CD14-positive monocyte (primary cell): ENCODE results near the gene SCEL. TPM values are rescaled to one million over a fixed set of nuclear protein-coding genes. Genes with fewer than 3 reads are reported as not detected.

Experiments
- DNase-seq, 3 donors: peaks; one replicate each; pipeline ENCODE4 v3.0.0-alpha.2; 2011 to 2022
- H2AFZ ChIP-seq: 2 replicates; pipeline ENCODE4 v1.6.0; 2012; ENCODE audit warnings: mild to moderate bottlenecking, low read depth, low read length, inconsistent platforms; ENCODE audit not compliant: insufficient read depth, poor library complexity, severe bottlenecking
- H3K27ac ChIP-seq, 2 donors: 1 replicate in 1 of 2; 2 replicates in 1 of 2; pipeline ENCODE4 v1.5.1; 2012 to 2013; ENCODE audit warnings: low read length in 2 of 2, control low read depth in 1 of 2, inconsistent platforms in 1 of 2, low read depth in 1 of 2, mild to moderate bottlenecking in 1 of 2
- H3K27me3 ChIP-seq, 2 donors: one replicate each; pipeline versions ENCODE4 v1.6.0 to v1.6.1; 2011 to 2013; ENCODE audit warnings: low read length in 2 of 2; ENCODE audit not compliant: control insufficient read depth in 2 of 2, insufficient read depth in 2 of 2
- H3K36me3 ChIP-seq, 2 donors: replicated peaks in 1 of 2; 1 replicate in 1 of 2; 2 replicates in 1 of 2; pipeline versions ENCODE4 v1.5.1 to v1.6.1; 2012 to 2013; ENCODE audit warnings: low read length in 2 of 2, control low read depth in 1 of 2, inconsistent platforms in 1 of 2, mild to moderate bottlenecking in 1 of 2; ENCODE audit not compliant: insufficient read depth in 2 of 2, control insufficient read depth in 1 of 2
- H3K4me1 ChIP-seq, 2 donors: 1 replicate in 1 of 2; 2 replicates in 1 of 2; pipeline versions ENCODE4 v1.5.1 to v1.6.1; 2012 to 2013; ENCODE audit warnings: low read length in 2 of 2, control low read depth in 1 of 2, inconsistent platforms in 1 of 2, mild to moderate bottlenecking in 1 of 2, moderate library complexity in 1 of 2; ENCODE audit not compliant: insufficient read depth in 2 of 2, control insufficient read depth in 1 of 2
- H3K4me2 ChIP-seq: replicated peaks from 2 replicates; pipeline ENCODE3; 2012; ENCODE audit warnings: low read length, moderate library complexity, mild to moderate bottlenecking; ENCODE audit not compliant: poor library complexity, severe bottlenecking; ENCODE audit errors: extremely low read depth
- H3K4me3 ChIP-seq, 3 experiments: fragments of 200-600 bp in 1 of 3; sonication (generic) in 1 of 3; replicated peaks in 1 of 3; 1 replicate in 2 of 3; 2 replicates in 1 of 3; pipeline ENCODE4 v1.5.1; 2011 to 2013; ENCODE audit warnings: low read length in 3 of 3, mild to moderate bottlenecking in 3 of 3, control low read depth in 2 of 3, low read depth in 2 of 3, inconsistent platforms in 1 of 3, moderate library complexity in 1 of 3
- H3K79me2 ChIP-seq: 2 replicates; pipeline ENCODE4 v1.6.0; 2012; ENCODE audit warnings: mild to moderate bottlenecking, control low read depth, inconsistent platforms, low read length, moderate library complexity; ENCODE audit not compliant: insufficient read depth
- H3K9ac ChIP-seq: 2 replicates; pipeline ENCODE4 v1.6.0; 2017; ENCODE audit warnings: low read length, mild to moderate bottlenecking; ENCODE audit not compliant: insufficient read depth, poor library complexity, severe bottlenecking
- H3K9me3 ChIP-seq, 2 donors: replicated peaks in 1 of 2; 1 replicate in 1 of 2; 2 replicates in 1 of 2; pipeline versions ENCODE4 v1.5.1 to v1.6.1; 2012 to 2013; ENCODE audit warnings: low read length in 2 of 2, control low read depth in 1 of 2; ENCODE audit not compliant: control insufficient read depth in 1 of 2, insufficient read depth in 1 of 2
- H4K20me1 ChIP-seq: 2 replicates; pipeline ENCODE4 v1.6.0; 2012; ENCODE audit warnings: mild to moderate bottlenecking, low read length, control low read depth, moderate library complexity; ENCODE audit not compliant: insufficient read depth
- H3K27ac Mint-ChIP-seq, 7 donors: one replicate each; pipeline ENCODE4 v1.8.0; 2020; ENCODE audit warnings: mild to moderate bottlenecking in 7 of 7, mixed read lengths in 7 of 7, moderate library complexity in 6 of 7, inconsistent platforms in 2 of 7
- H3K27me3 Mint-ChIP-seq, 3 donors: one replicate each; pipeline ENCODE4 v1.8.0; 2021 to 2022; ENCODE audit warnings: low read depth in 3 of 3, mild to moderate bottlenecking in 3 of 3, mixed read lengths in 3 of 3, moderate library complexity in 3 of 3, inconsistent platforms in 1 of 3
- H3K36me3 Mint-ChIP-seq, 2 donors: one replicate each; pipeline ENCODE4 v1.8.0; 2020; ENCODE audit warnings: mixed read lengths in 2 of 2, inconsistent platforms in 1 of 2, mild to moderate bottlenecking in 1 of 2
- H3K4me1 Mint-ChIP-seq: one replicate; pipeline ENCODE4 v1.8.0; 2020; ENCODE audit warnings: mild to moderate bottlenecking, mixed read lengths
- H3K4me3 Mint-ChIP-seq, 2 donors: one replicate each; pipeline ENCODE4 v1.8.0; 2020; ENCODE audit warnings: mild to moderate bottlenecking in 2 of 2, mixed read lengths in 2 of 2, moderate library complexity in 1 of 2
- H3K9me3 Mint-ChIP-seq, 7 donors: one replicate each; pipeline ENCODE4 v1.8.0; 2020 to 2022; ENCODE audit warnings: mixed read lengths in 7 of 7, mild to moderate bottlenecking in 6 of 7, moderate library complexity in 6 of 7, inconsistent platforms in 2 of 7
- CTCF ChIP-seq: fragments of 200-600 bp; IDR thresholded peaks from one replicate; pipeline ENCODE4 v1.8.0; 2022; ENCODE audit warnings: antibody characterized with exemption, mild to moderate bottlenecking
- WGBS: methylation state at CpG from one replicate; pipeline ENCODE4 v1.1.5; 2013; ENCODE audit warnings: missing lambda C conversion rate; ENCODE audit not compliant: insufficient coverage; 5-methylcytosine and 5-hydroxymethylcytosine counted together
- intact Hi-C, 2 donors: fragments of 100-400 bp; cut with micrococcal nuclease; formaldehyde crosslinking; loops; one replicate each; pipeline versions ENCODE4 v1.15.0 to v1.15.1; 2023
- polyA plus RNA-seq, 3 donors: library from polyadenylated mRNA; depleted of rRNA in 1 of 3; unstranded in 2 of 3; stranded (reverse) in 1 of 3; fragments of 300-500 nt in 2 of 3; fragments of >200 nt in 1 of 3; fragmentation: Illumina TruSeq in 2 of 3; gene quantifications; 1 replicate in 2 of 3; 2 replicates in 1 of 3; pipeline ENCODE4 v1.2.3, GENCODE V29; 2012 to 2021

SCEL gene
- polyA plus RNA-seq, 3 donors, result not detected

GRCh38 chr13:77523386-77523785, 12.1 kb upstream of the SCEL start:
- Histone ChIP-seq H3K4me3 (no peak overlapping the region), H3K79me2 (no peaks in the 10 kb centered on the region), H2AFZ (no peak overlapping the region), H3K36me3 (no peaks in the 10 kb centered on the region), H3K27me3 (no peaks in the 10 kb centered on the region), H3K4me1 (no peaks in the 10 kb centered on the region), H3K9ac (no peak overlapping the region), H3K4me2 (no peak overlapping the region), H4K20me1 (no peaks in the 10 kb centered on the region), H3K27ac (no peak overlapping the region), H3K9me3 (no peaks in the 10 kb centered on the region)
- no peak for DNase-seq
- no peaks in the 10 kb centered on the region for H3K27me3 Mint-ChIP-seq
- H3K4me1 Mint-ChIP-seq, result peaks cover 6% of the 10 kb centered on the region
- H3K27ac Mint-ChIP-seq, result no peak overlapping the region
- H3K4me3 Mint-ChIP-seq, result no peak overlapping the region
- peaks cover 0 to 1% (median 0%) of the 10 kb centered on the region in 7 donors for H3K9me3 Mint-ChIP-seq
- no peaks in the 10 kb centered on the region for H3K36me3 Mint-ChIP-seq
- WGBS, result 90% methylated on average over 2 of the region's 4 CpGs
- no peak for TF ChIP-seq CTCF
- intact Hi-C loops, result no loop called here

- H3K36me3 Mint-ChIP-seq, result no peaks in the 10 kb centered on the region
- H3K36me3 ChIP-seq, result no peaks in the 10 kb centered on the region
- H3K4me3 Mint-ChIP-seq, result no peak overlapping the region
- no peak overlapping the region for H3K4me3 ChIP-seq
- no peaks in the 10 kb centered on the region for H3K27me3 Mint-ChIP-seq
- no peaks in the 10 kb centered on the region for H3K79me2 ChIP-seq
- peaks cover 0 to 2% (median 0%) of the 10 kb centered on the region in 7 donors for H3K9me3 Mint-ChIP-seq
- no peak overlapping the region for H2AFZ ChIP-seq
- H3K9me3 ChIP-seq, result no peaks in the 10 kb centered on the region
- DNase-seq, result no peak
- H3K4me2 ChIP-seq, result no peak overlapping the region
- no CpG with 5 or more reads among the region's 3 CpGs for WGBS
- peaks cover 6% of the 10 kb centered on the region for H3K4me1 Mint-ChIP-seq
- TF ChIP-seq CTCF, result no peak
- H4K20me1 ChIP-seq, result no peaks in the 10 kb centered on the region
- H3K4me1 ChIP-seq, result no peaks in the 10 kb centered on the region
- H3K27ac ChIP-seq, result no peak overlapping the region
- no peak overlapping the region for H3K9ac ChIP-seq
- no peak overlapping the region for H3K27ac Mint-ChIP-seq
- no peaks in the 10 kb centered on the region for H3K27me3 ChIP-seq
- intact Hi-C loops, result no loop called here
Measured at GRCh38 chr13:77523834-77524728, 11.4 kb upstream of the SCEL start.
